Iris pigment epithelial cell (primary cell): ENCODE results near the gene CDKN2A.
A peak's percentile ranks its signal among the peaks of the same experiment; 100 is the strongest.
"Not testable (repeated sequence)": the region's sequence is repeated elsewhere in the genome, so short reads cannot be mapped to it uniquely, and the experiment has no call there.

ENCODE experiments used
- DNase-seq: peaks from one replicate; pipeline ENCODE4 v3.0.0-alpha.2; 2011; ENCODE audit warnings: low read depth

CDKN2A gene

GRCh38 chr9:21982391-21982790 lies 11.8 kb downstream of the CDKN2A start:
- DNase-seq: no peak

- DNase-seq: no peak
Observed at GRCh38 chr9:21976334-21976875, 17.8 kb downstream of the CDKN2A start.

- DNase-seq: peak; percentile 93
Observed at GRCh38 chr9:21974722-21975409, 19.3 kb downstream of the CDKN2A start.

- peak; percentile 33 for DNase-seq
Observed at GRCh38 chr9:21974343-21974721, 19.9 kb downstream of the CDKN2A start.

- DNase-seq: no peak
Observed at GRCh38 chr9:21972361-21972760, 21.8 kb downstream of the CDKN2A start.

- DNase-seq: peak; percentile 63
Observed at GRCh38 chr9:21970800-21971640, 23.2 kb downstream of the CDKN2A start.

- peak; percentile 56 for DNase-seq
Observed at GRCh38 chr9:21969951-21970799, 24.0 kb downstream of the CDKN2A start.

- DNase-seq: peak; percentile 82
Observed at GRCh38 chr9:21969011-21969940, 24.9 kb downstream of the CDKN2A start.

GRCh38 chr9:21968331-21969010 lies 25.7 kb downstream of the CDKN2A start:
- peak; percentile 52 for DNase-seq

- peak; percentile 56 for DNase-seq
Observed at GRCh38 chr9:21967702-21968101, 26.5 kb downstream of the CDKN2A start.

GRCh38 chr9:21967169-21967568 lies 27.0 kb downstream of the CDKN2A start:
- DNase-seq: peak; percentile 28

GRCh38 chr9:21966140-21966851 lies 27.9 kb downstream of the CDKN2A start:
- DNase-seq: peak; percentile 22

GRCh38 chr9:21965401-21965951 lies 28.7 kb downstream of the CDKN2A start:
- peak; percentile 92 for DNase-seq

- DNase-seq: peak; percentile 87
Observed at GRCh38 chr9:21964925-21965385, 29.2 kb downstream of the CDKN2A start.

GRCh38 chr9:21961569-21961968 lies 32.6 kb downstream of the CDKN2A start:
- peak; percentile 38 for DNase-seq

GRCh38 chr9:21959268-21959667 lies 34.9 kb downstream of the CDKN2A start:
- DNase-seq: not testable (repeated sequence)

GRCh38 chr9:21958833-21959232 lies 35.4 kb downstream of the CDKN2A start:
- no peak for DNase-seq

GRCh38 chr9:21945606-21946005 lies 48.6 kb downstream of the CDKN2A start:
- DNase-seq: no peak

GRCh38 chr9:21943464-21943863 lies 50.7 kb downstream of the CDKN2A start:
- no peak for DNase-seq
